NCI-H1417 treated with DMSO at 0.1 percent for 48 hours (cell line): ENCODE results near the gene GOLPH3L.
"Not testable (repeated sequence)": the region's sequence is repeated elsewhere in the genome, so short reads cannot be mapped to it uniquely, and the experiment has no call there.

Experiments
- DNase-seq: peaks from one replicate; lab custom pipeline; 2025; lab: John Stamatoyannopoulos, UW

Gene GOLPH3L

GRCh38 chr1:150615346-150616201, 81.4 kb downstream of the GOLPH3L start:
- no peak for DNase-seq

GRCh38 chr1:150613061-150613920, 83.7 kb downstream of the GOLPH3L start:
- no peak for DNase-seq

GRCh38 chr1:150612014-150612345, 85.0 kb downstream of the GOLPH3L start:
- no peak for DNase-seq

- DNase-seq: no peak
Observed at GRCh38 chr1:150610576-150610975, 86.4 kb downstream of the GOLPH3L start.

GRCh38 chr1:150609732-150610131, 87.2 kb downstream of the GOLPH3L start:
- no peak for DNase-seq

GRCh38 chr1:150606463-150607142, 90.4 kb downstream of the GOLPH3L start:
- no peak for DNase-seq

- not testable (repeated sequence) for DNase-seq
Observed at GRCh38 chr1:150605451-150605731, 91.6 kb downstream of the GOLPH3L start.

GRCh38 chr1:150604226-150604588, 92.7 kb downstream of the GOLPH3L start:
- DNase-seq: no peak

- no peak for DNase-seq
Observed at GRCh38 chr1:150603711-150604110, 93.2 kb downstream of the GOLPH3L start.

- DNase-seq: not testable (repeated sequence)
Observed at GRCh38 chr1:150602372-150602771, 94.6 kb downstream of the GOLPH3L start.

- DNase-seq: no peak
Observed at GRCh38 chr1:150601540-150601939, 95.4 kb downstream of the GOLPH3L start.

- not testable (repeated sequence) for DNase-seq
Observed at GRCh38 chr1:150598346-150598745, 98.6 kb downstream of the GOLPH3L start.

- no peak for DNase-seq
Observed at GRCh38 chr1:150596976-150597375, 100.0 kb downstream of the GOLPH3L start.
